Measurements from ENCODE around the gene SLC30A10. TPM values are rescaled to one million over a fixed set of nuclear protein-coding genes. Genes with fewer than 3 reads are reported as not detected.

The SLC30A10 gene
- polyA plus RNA-seq, 1 donor (not counting 4 experiments of a cell fraction or from before 2014, with no cell fraction given) = 0.03 TPM

DNA sequence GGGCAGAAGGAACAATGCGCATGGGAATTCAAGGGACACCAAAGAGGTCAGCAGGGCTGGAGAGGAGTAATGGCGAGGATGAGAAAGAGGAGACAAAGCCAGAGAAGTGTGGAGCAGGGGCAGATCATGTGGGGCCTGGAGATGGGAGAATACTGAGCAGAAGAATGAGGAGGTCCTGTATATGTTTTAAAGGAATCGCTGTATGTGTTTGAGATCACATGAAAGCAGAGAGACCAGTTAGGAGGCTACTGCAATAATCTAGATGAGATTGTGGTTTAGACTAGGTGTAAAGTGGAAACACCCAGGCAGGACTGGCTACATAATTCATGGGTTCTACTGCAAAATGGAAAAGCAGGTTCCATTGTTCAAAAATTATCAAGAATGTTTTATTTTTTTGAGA lies 33.3 kb upstream of the SLC30A10 start:
- H2AFZ ChIP-seq (ENCODE audit: control insufficient read depth, low read length) = no peak overlapping the region
- no peaks in the 10 kb centered on the region for H3K9me3 ChIP-seq (ENCODE audit: control insufficient read depth, low read depth, low read length)
- no peaks in the 10 kb centered on the region for H3K27me3 ChIP-seq (ENCODE audit: control insufficient read depth, extremely low read depth, insufficient read depth, low read length)
- no peaks in the 10 kb centered on the region for H3K9me1 ChIP-seq (ENCODE audit: control insufficient read depth, extremely low read depth, insufficient read depth, low read length)
- no peaks in the 10 kb centered on the region for H4K20me1 ChIP-seq (ENCODE audit: control insufficient read depth, extremely low read depth, insufficient read depth, low read length)
- no peak overlapping the region for H3K9ac ChIP-seq (ENCODE audit: control insufficient read depth, extremely low read depth, insufficient read depth, low read length)
- H3K27ac ChIP-seq (ENCODE audit: control insufficient read depth, insufficient read depth, low read length) = no peak overlapping the region
- FAIRE-seq = no peak
- dilution Hi-C loops (cut with MboI; ENCODE audit: extremely low pct_ligation_motif_present, low sequenced_read_pairs) = no loop called here
- no peak overlapping the region for H3K4me3 ChIP-seq (ENCODE audit: control insufficient read depth in 2 of 3, extremely low read depth in 1 of 3, insufficient read depth in 2 of 3, low read depth in 1 of 3, low read length in 3 of 3)
- TF ChIP-seq EZH2 (IDR thresholded peaks at IDR 0.05; ENCODE audit: low read length) = no peak
- no peak for TF ChIP-seq CTCF (optimal IDR thresholded peaks at IDR 0.05 in 1 of 3, IDR thresholded peaks at IDR 0.05 in 1 of 3, conservative IDR thresholded peaks at IDR 0.05 in 1 of 3; ENCODE audit: extremely low read depth in 1 of 3, insufficient read depth in 2 of 3, low read length in 3 of 3)
- no peak overlapping the region for H3K4me2 ChIP-seq (ENCODE audit: control insufficient read depth, extremely low read depth, insufficient read depth, low read depth, low read length)
- no peaks in the 10 kb centered on the region for H3K36me3 ChIP-seq (ENCODE audit: control insufficient read depth in 2 of 2, extremely low read depth in 1 of 2, insufficient read depth in 2 of 2, low read length in 2 of 2)
- no peaks in the 10 kb centered on the region for H3K4me1 ChIP-seq (ENCODE audit: control insufficient read depth, extremely low read depth, insufficient read depth, low read length)
- no peaks in the 10 kb centered on the region for H3K79me2 ChIP-seq (ENCODE audit: control insufficient read depth, insufficient read depth, low read length)
- DNase-seq (ENCODE audit: low read depth, low spot score) = no peak

GRCh38 chr1:219959540-219960203 lies 31.3 kb upstream of the SLC30A10 start:
- Histone ChIP-seq H3K4me1 (ENCODE audit: control insufficient read depth, extremely low read depth, insufficient read depth, low read length) (no peaks in the 10 kb centered on the region), H3K79me2 (ENCODE audit: control insufficient read depth, insufficient read depth, low read length) (no peaks in the 10 kb centered on the region), H3K36me3 (ENCODE audit: control insufficient read depth in 2 of 2, extremely low read depth in 1 of 2, insufficient read depth in 2 of 2, low read length in 2 of 2) (no peaks in the 10 kb centered on the region), H3K9me3 (ENCODE audit: control insufficient read depth, low read depth, low read length) (no peaks in the 10 kb centered on the region), H3K9me1 (ENCODE audit: control insufficient read depth, extremely low read depth, insufficient read depth, low read length) (no peaks in the 10 kb centered on the region), H2AFZ (ENCODE audit: control insufficient read depth, low read length) (no peak overlapping the region), H4K20me1 (ENCODE audit: control insufficient read depth, extremely low read depth, insufficient read depth, low read length) (no peaks in the 10 kb centered on the region), H3K4me2 (ENCODE audit: control insufficient read depth, extremely low read depth, insufficient read depth, low read depth, low read length) (no peak overlapping the region), H3K27me3 (ENCODE audit: control insufficient read depth, extremely low read depth, insufficient read depth, low read length) (no peaks in the 10 kb centered on the region), H3K9ac (ENCODE audit: control insufficient read depth, extremely low read depth, insufficient read depth, low read length) (no peak overlapping the region), H3K4me3 (ENCODE audit: control insufficient read depth in 2 of 3, extremely low read depth in 1 of 3, insufficient read depth in 2 of 3, low read depth in 1 of 3, low read length in 3 of 3) (no peak overlapping the region), H3K27ac (ENCODE audit: control insufficient read depth, insufficient read depth, low read length) (no peak overlapping the region)
- FAIRE-seq = peak; percentile 51
- dilution Hi-C loops (cut with MboI; ENCODE audit: extremely low pct_ligation_motif_present, low sequenced_read_pairs) = no loop called here
- no peak for DNase-seq (ENCODE audit: low read depth, low spot score)
- TF ChIP-seq CTCF (optimal IDR thresholded peaks at IDR 0.05 in 1 of 3, IDR thresholded peaks at IDR 0.05 in 1 of 3, conservative IDR thresholded peaks at IDR 0.05 in 1 of 3; ENCODE audit: extremely low read depth in 1 of 3, insufficient read depth in 2 of 3, low read length in 3 of 3) = no peak
- no peak for TF ChIP-seq EZH2 (IDR thresholded peaks at IDR 0.05; ENCODE audit: low read length)

Data from keratinocyte (primary cell).